IMR-90 (cell line): ENCODE results near the gene HOXD8. TPM values are rescaled to one million over a fixed set of nuclear protein-coding genes. Genes with fewer than 3 reads are reported as not detected.

Source experiments
- ATAC-seq: fragments of 200-7000 bp; cut with Tn5 transposase; 2 replicates; pipeline ENCODE4 v1.9.1; 2020; ENCODE audit warnings: low read depth, mild to moderate bottlenecking, moderate library complexity
- BruUV-seq: library from RNA; stranded (reverse); fragments of 400-500 nt; replicated peaks from 2 replicates; lab custom pipeline; 2021; lab: Mats Ljungman, UMichigan
- CTCF ChIA-PET: fragments of 300-600 bp; formaldehyde crosslinking; extraction: SDS; loops from one replicate; lab custom pipeline; 2021; ENCODE audit warnings: antibody characterized with exemption; lab: Yijun Ruan, JAX
- POLR2A ChIA-PET: fragments of 300-600 bp; sonication (Branson Sonifier 250); formaldehyde crosslinking; loops from one replicate; lab custom pipeline; 2022; ENCODE audit warnings: antibody characterized with exemption; ENCODE audit not compliant: unreplicated experiment; lab: Charles Lee
- DNase-seq: peaks from one replicate; pipeline ENCODE4 v3.0.0; 2013
- H2AFZ ChIP-seq: replicated peaks from 2 replicates; pipeline ENCODE3; 2013; ENCODE audit warnings: low read length, mild to moderate bottlenecking; ENCODE audit not compliant: poor library complexity
- H2AK5ac ChIP-seq: 2 replicates; pipeline ENCODE4 v1.6.1; 2013; ENCODE audit warnings: low read depth, low read length, inconsistent platforms
- H2AK9ac ChIP-seq: replicated peaks from 2 replicates; pipeline ENCODE3; 2013; ENCODE audit warnings: mild to moderate bottlenecking, low read depth, low read length, moderate library complexity; ENCODE audit not compliant: poor library complexity
- H2BK120ac ChIP-seq: 2 replicates; pipeline ENCODE4 v1.6.1; 2013; ENCODE audit warnings: low read depth, low read length, inconsistent platforms
- H2BK15ac ChIP-seq: 3 replicates; pipeline ENCODE4 v1.6.1; 2013; ENCODE audit warnings: low read depth, low read length, inconsistent platforms
- H2BK20ac ChIP-seq: 2 replicates; pipeline ENCODE4 v1.6.1; 2013; ENCODE audit warnings: low read depth, mild to moderate bottlenecking, inconsistent platforms, low read length, moderate library complexity
- H2BK5ac ChIP-seq: 2 replicates; pipeline ENCODE4 v1.6.1; 2013; ENCODE audit warnings: mild to moderate bottlenecking, low read depth, low read length, inconsistent platforms; ENCODE audit not compliant: poor library complexity, severe bottlenecking
- H3K14ac ChIP-seq: replicated peaks from 2 replicates; pipeline ENCODE4 v1.6.1; 2013; ENCODE audit warnings: low read depth, low read length, inconsistent platforms
- H3K18ac ChIP-seq: 2 replicates; pipeline ENCODE4 v1.6.1; 2013; ENCODE audit warnings: low read depth, low read length, control low read depth
- H3K23ac ChIP-seq: 2 replicates; pipeline ENCODE4 v1.6.1; 2013; ENCODE audit warnings: low read depth, low read length, inconsistent platforms
- H3K27ac ChIP-seq: 2 replicates; pipeline ENCODE4 v1.5.1; 2013; ENCODE audit warnings: mild to moderate bottlenecking, control low read depth, low read length; ENCODE audit not compliant: insufficient read depth
- H3K27me3 ChIP-seq: 2 replicates; pipeline ENCODE4 v1.6.1; 2013; ENCODE audit warnings: low read length; ENCODE audit not compliant: control insufficient read depth, insufficient read depth
- H3K36me3 ChIP-seq: 2 replicates; pipeline ENCODE4 v1.6.1; 2013; ENCODE audit warnings: low read length, mixed read lengths; ENCODE audit not compliant: control insufficient read depth, insufficient read depth
- H3K4ac ChIP-seq: 2 replicates; pipeline ENCODE4 v1.6.1; 2013; ENCODE audit warnings: low read depth, low read length, inconsistent platforms
- H3K4me1 ChIP-seq: 2 replicates; pipeline ENCODE4 v1.6.1; 2013; ENCODE audit warnings: low read length, mixed read lengths; ENCODE audit not compliant: control insufficient read depth, insufficient read depth
- H3K4me2 ChIP-seq: 2 replicates; pipeline ENCODE4 v1.6.1; 2013; ENCODE audit warnings: low read depth, mild to moderate bottlenecking, control low read depth, low read length, moderate library complexity
- H3K4me3 ChIP-seq: 2 replicates; pipeline ENCODE4 v1.5.1; 2013; ENCODE audit warnings: low read depth, mild to moderate bottlenecking, control low read depth, low read length, moderate library complexity; ENCODE audit not compliant: insufficient read depth
- H3K56ac ChIP-seq: 2 replicates; pipeline ENCODE4 v1.6.1; 2013; ENCODE audit warnings: low read length, inconsistent platforms; ENCODE audit not compliant: insufficient read depth; ENCODE audit errors: extremely low read depth
- H3K79me1 ChIP-seq, 2 experiments: 2 replicates each; pipeline ENCODE4 v1.6.1; 2013; ENCODE audit warnings: low read length in 2 of 2, inconsistent platforms in 1 of 2, low read depth in 1 of 2
- H3K9ac ChIP-seq: 2 replicates; pipeline ENCODE4 v1.6.1; 2013; ENCODE audit warnings: low read depth, low read length, control low read depth
- H3K9me1 ChIP-seq: 2 replicates; pipeline ENCODE4 v1.6.1; 2013; ENCODE audit warnings: low read length, inconsistent platforms; ENCODE audit not compliant: insufficient read depth
- H3K9me3 ChIP-seq: 2 replicates; pipeline ENCODE4 v1.6.1; 2013; ENCODE audit warnings: low read length; ENCODE audit not compliant: control insufficient read depth, insufficient read depth
- H4K20me1 ChIP-seq: 2 replicates; pipeline ENCODE4 v1.6.1; 2013; ENCODE audit warnings: low read length, inconsistent platforms; ENCODE audit not compliant: insufficient read depth
- H4K5ac ChIP-seq: 2 replicates; pipeline ENCODE4 v1.6.1; 2013; ENCODE audit warnings: mild to moderate bottlenecking, low read depth, low read length, control low read depth
- H4K8ac ChIP-seq, 2 experiments: 2 replicates each; pipeline ENCODE4 v1.6.1; 2013; ENCODE audit warnings: low read depth in 2 of 2, low read length in 2 of 2, control low read depth in 1 of 2, inconsistent platforms in 1 of 2
- H4K91ac ChIP-seq: 2 replicates; pipeline ENCODE4 v1.6.1; 2013; ENCODE audit warnings: low read depth, low read length, inconsistent platforms; ENCODE audit not compliant: insufficient read depth
- BHLHE40 ChIP-seq: fragments of 150-350 bp; IDR thresholded peaks from 2 replicates; pipeline ENCODE4 v1.6.1; 2016; ENCODE audit warnings: mild to moderate bottlenecking, low read depth, low read length
- CEBPB ChIP-seq: IDR thresholded peaks from 2 replicates; pipeline ENCODE4 v1.6.1; 2012; ENCODE audit warnings: low read depth, low read length, improper control_type of control experiment
- FOS ChIP-seq: fragments of 150-350 bp; IDR thresholded peaks from 2 replicates; pipeline ENCODE4 v1.6.1; 2016; ENCODE audit warnings: low read depth, low read length
- MAFK ChIP-seq: IDR thresholded peaks from 2 replicates; pipeline ENCODE4 v1.6.1; 2012; ENCODE audit warnings: low read depth, low read length, improper control_type of control experiment
- MXI1 ChIP-seq: IDR thresholded peaks from 2 replicates; pipeline ENCODE4 v1.6.1; 2012; ENCODE audit warnings: low read depth, mild to moderate bottlenecking, low read length, moderate library complexity, borderline replicate concordance
- WGBS, 2 experiments: methylation state at CpG; one replicate each; pipeline versions ENCODE4 v1.1.5 to v1.1.7; 2013; ENCODE audit warnings: missing lambda C conversion rate in 2 of 2; ENCODE audit not compliant: insufficient read length in 1 of 2; ENCODE audit errors: extremely low coverage in 2 of 2; 5-methylcytosine and 5-hydroxymethylcytosine counted together
- dilution Hi-C: fragments of 300-500 bp; cut with HindIII; formaldehyde crosslinking; loops from one replicate; pipeline ENCODE4 v1.14.3; 2018; ENCODE audit warnings: low sequenced_read_pairs; ENCODE audit not compliant: unreplicated experiment
- in situ Hi-C: fragments of 300-500 bp; cut with MboI; formaldehyde crosslinking; loops from 3 replicates; pipeline ENCODE4 v1.14.3; 2019; ENCODE audit warnings: low sequenced_read_pairs, inconsistent platforms, mixed read lengths
- intact Hi-C: fragments of 100-400 bp; cut with micrococcal nuclease; formaldehyde crosslinking; loops from 2 replicates; pipeline ENCODE4 v1.10.0; 2022
- polyA plus RNA-seq, 3 experiments: library from polyadenylated mRNA; depleted of rRNA; stranded (reverse); fragments of >200 nt; gene quantifications; 2 replicates each; pipeline ENCODE4 v1.2.3, GENCODE V29; 2012; ENCODE audit warnings: low replicate concordance in 1 of 3
- total RNA-seq: library from RNA; depleted of rRNA; stranded (reverse); fragments of >200 nt; gene quantifications from 2 replicates; pipeline ENCODE4 v1.2.3, GENCODE V29; 2012

Gene HOXD8
- total and polyA plus RNA-seq, 2 of the 4 experiments (the other 2 are of a cell fraction) = not detected

GRCh38 chr2:176101216-176101830 lies 28.2 kb upstream of the HOXD8 start:
- H2AFZ ChIP-seq = no peak overlapping the region
- H3K36me3 ChIP-seq = no peaks in the 10 kb centered on the region
- no peaks in the 10 kb centered on the region for H3K79me1 ChIP-seq
- no peak overlapping the region for H3K9ac ChIP-seq
- no peak overlapping the region for H2BK20ac ChIP-seq
- H3K4me3 ChIP-seq = no peak overlapping the region
- dilution Hi-C loops = no loop called here
- H3K27ac ChIP-seq = no peak overlapping the region
- no peak overlapping the region for H3K14ac ChIP-seq
- TF ChIP-seq CEBPB (no peak), MXI1 (no peak), BHLHE40 (no peak), MAFK (no peak), FOS (no peak)
- no peak overlapping the region for H3K18ac ChIP-seq
- no peak overlapping the region for H4K8ac ChIP-seq
- peaks cover 97% of the 10 kb centered on the region for H3K27me3 ChIP-seq
- ATAC-seq (no peak), DNase-seq (no peak)
- intact Hi-C loops = no loop called here
- WGBS, 2 experiments = no CpG with 5 or more reads among the region's 2 CpGs
- in situ Hi-C loops = no loop called here
- H4K20me1 ChIP-seq = no peaks in the 10 kb centered on the region
- no peak overlapping the region for H4K5ac ChIP-seq
- H2BK120ac ChIP-seq = no peak overlapping the region
- no peak overlapping the region for H3K4me2 ChIP-seq
- H2AK5ac ChIP-seq = no peak overlapping the region
- H3K4ac ChIP-seq = no peak overlapping the region
- no peak overlapping the region for H3K56ac ChIP-seq
- H4K91ac ChIP-seq = no peak overlapping the region
- ChIA-PET POLR2A (no interaction called here), CTCF (no interaction called here)
- peaks cover 1% of the 10 kb centered on the region; the same call in 1 of the 2 replicates for H3K9me3 ChIP-seq
- H3K23ac ChIP-seq = no peak overlapping the region
- H2BK15ac ChIP-seq = no peak overlapping the region
- peaks cover 3% of the 10 kb centered on the region; the same call in 1 of the 2 replicates for H3K4me1 ChIP-seq
- H2AK9ac ChIP-seq = no peak overlapping the region
- H3K9me1 ChIP-seq = no peaks in the 10 kb centered on the region
- BruUV-seq = no TSS peak
- H2BK5ac ChIP-seq = no peak overlapping the region
